ENCODE measurements around the gene SPI1. TPM values are rescaled to one million over a fixed set of nuclear protein-coding genes. Genes with fewer than 3 reads are reported as not detected.
A peak's percentile ranks its signal among the peaks of the same experiment; 100 is the strongest.

The SPI1 gene
- total RNA-seq, 3 donors from 2014 or later (not counting 1 experiment from before 2014, with no cell fraction given) = 15.0 to 65.4 (median 55.4) TPM

GRCh38 chr11:47400768-47401279 lies 22.5 kb upstream of the SPI1 start:
- Mint-ChIP-seq H3K4me1 (peaks cover 11 to 24% of the 10 kb centered on the region in 2 donors), H3K36me3 (no peaks in the 10 kb centered on the region), H3K4me3 (peak overlapping the region; percentile 69), H3K27ac (peak overlapping the region; percentile 75 to 82), H3K27me3 (ENCODE audit: low read depth in 2 of 2) (no peaks in the 10 kb centered on the region), H3K9me3 (no peaks in the 10 kb centered on the region)
- 37% methylated on average over 6 of the region's 8 CpGs for WGBS (ENCODE audit: insufficient coverage)
- Histone ChIP-seq H3K4me3 (ENCODE audit: low read length) (peak overlapping the region; percentile 38), H3K27me3 (ENCODE audit: control insufficient read depth, insufficient read depth, low read length) (no peaks in the 10 kb centered on the region), H3K4me1 (ENCODE audit: control insufficient read depth, insufficient read depth, low read length) (peaks cover 26% of the 10 kb centered on the region), H3K27ac (ENCODE audit: low read length) (peak overlapping the region; percentile 53), H3K36me3 (ENCODE audit: control insufficient read depth, insufficient read depth, low read length) (no peaks in the 10 kb centered on the region), H3K9me3 (ENCODE audit: control insufficient read depth, insufficient read depth, low read length) (no peaks in the 10 kb centered on the region)
- intact Hi-C loops (cut with micrococcal nuclease) = loop anchor here (10.0 kb wide), 1 partner anchor 226 kb away; the partner anchor contains the start of gene ARFGAP2
- ATAC-seq (peak in 2 of 3 donors; percentile 40 to 74), DNase-seq (no peak)
- TF ChIP-seq CTCF (IDR thresholded peaks at IDR 0.05) = no peak

- Mint-ChIP-seq H3K4me3 (peak overlapping the region; percentile 86), H3K9me3 (no peaks in the 10 kb centered on the region), H3K4me1 (peaks cover 11 to 31% of the 10 kb centered on the region in 2 donors), H3K36me3 (no peaks in the 10 kb centered on the region), H3K27ac (peak overlapping the region; percentile 75 to 82), H3K27me3 (ENCODE audit: low read depth in 2 of 2) (no peaks in the 10 kb centered on the region)
- 7% methylated on average over 30 of the region's 47 CpGs for WGBS (ENCODE audit: insufficient coverage)
- H3K4me3 ChIP-seq (ENCODE audit: low read length) = peak overlapping the region; percentile 61
- peak in 1 of 2 donors; percentile 56 for DNase-seq
- no peaks in the 10 kb centered on the region for H3K9me3 ChIP-seq (ENCODE audit: control insufficient read depth, insufficient read depth, low read length)
- peak overlapping the region; percentile 71 for H3K27ac ChIP-seq (ENCODE audit: low read length)
- H3K4me1 ChIP-seq (ENCODE audit: control insufficient read depth, insufficient read depth, low read length) = peaks cover 33% of the 10 kb centered on the region
- intact Hi-C loops (cut with micrococcal nuclease) = loop anchor here (10.0 kb wide), 1 partner anchor 225 kb away; the partner anchor contains the start of gene ARFGAP2
- peak; percentile 77 to 85 (median 83) for ATAC-seq
- no peaks in the 10 kb centered on the region for H3K27me3 ChIP-seq (ENCODE audit: control insufficient read depth, insufficient read depth, low read length)
- TF ChIP-seq CTCF (IDR thresholded peaks at IDR 0.05) = no peak
- no peaks in the 10 kb centered on the region for H3K36me3 ChIP-seq (ENCODE audit: control insufficient read depth, insufficient read depth, low read length)
Measured at GRCh38 chr11:47399860-47400767, 21.8 kb upstream of the SPI1 start.

GRCh38 chr11:47398551-47398950 lies 20.2 kb upstream of the SPI1 start:
- no peak overlapping the region for H3K4me3 ChIP-seq (ENCODE audit: low read length)
- no peaks in the 10 kb centered on the region for H3K9me3 Mint-ChIP-seq
- 100% methylated on average over 1 of the region's 1 CpG for WGBS (ENCODE audit: insufficient coverage)
- peaks cover 21 to 47% of the 10 kb centered on the region in 2 donors for H3K4me1 Mint-ChIP-seq
- H3K36me3 Mint-ChIP-seq = no peaks in the 10 kb centered on the region
- peaks cover 49% of the 10 kb centered on the region for H3K4me1 ChIP-seq (ENCODE audit: control insufficient read depth, insufficient read depth, low read length)
- intact Hi-C loops (cut with micrococcal nuclease) = no loop called here
- no peaks in the 10 kb centered on the region for H3K9me3 ChIP-seq (ENCODE audit: control insufficient read depth, insufficient read depth, low read length)
- H3K27me3 ChIP-seq (ENCODE audit: control insufficient read depth, insufficient read depth, low read length) = no peaks in the 10 kb centered on the region
- ATAC-seq = no peak
- no peak for TF ChIP-seq CTCF (IDR thresholded peaks at IDR 0.05)
- no peaks in the 10 kb centered on the region for H3K27me3 Mint-ChIP-seq (ENCODE audit: low read depth in 2 of 2)
- peak overlapping the region in 1 of 2 donors; percentile 54 for H3K27ac Mint-ChIP-seq
- no peak overlapping the region for H3K27ac ChIP-seq (ENCODE audit: low read length)
- DNase-seq = peak in 1 of 2 donors; percentile 9
- H3K4me3 Mint-ChIP-seq = peak overlapping the region; percentile 40
- H3K36me3 ChIP-seq (ENCODE audit: control insufficient read depth, insufficient read depth, low read length) = no peaks in the 10 kb centered on the region

Measured in natural killer cell (primary cell).